ENCODE data around the gene UMODL1. TPM values are rescaled to one million over a fixed set of nuclear protein-coding genes. Genes with fewer than 3 reads are reported as not detected.

Gene UMODL1
- total RNA-seq, 1 experiment from 2014 or later: 0.18 TPM

DNA sequence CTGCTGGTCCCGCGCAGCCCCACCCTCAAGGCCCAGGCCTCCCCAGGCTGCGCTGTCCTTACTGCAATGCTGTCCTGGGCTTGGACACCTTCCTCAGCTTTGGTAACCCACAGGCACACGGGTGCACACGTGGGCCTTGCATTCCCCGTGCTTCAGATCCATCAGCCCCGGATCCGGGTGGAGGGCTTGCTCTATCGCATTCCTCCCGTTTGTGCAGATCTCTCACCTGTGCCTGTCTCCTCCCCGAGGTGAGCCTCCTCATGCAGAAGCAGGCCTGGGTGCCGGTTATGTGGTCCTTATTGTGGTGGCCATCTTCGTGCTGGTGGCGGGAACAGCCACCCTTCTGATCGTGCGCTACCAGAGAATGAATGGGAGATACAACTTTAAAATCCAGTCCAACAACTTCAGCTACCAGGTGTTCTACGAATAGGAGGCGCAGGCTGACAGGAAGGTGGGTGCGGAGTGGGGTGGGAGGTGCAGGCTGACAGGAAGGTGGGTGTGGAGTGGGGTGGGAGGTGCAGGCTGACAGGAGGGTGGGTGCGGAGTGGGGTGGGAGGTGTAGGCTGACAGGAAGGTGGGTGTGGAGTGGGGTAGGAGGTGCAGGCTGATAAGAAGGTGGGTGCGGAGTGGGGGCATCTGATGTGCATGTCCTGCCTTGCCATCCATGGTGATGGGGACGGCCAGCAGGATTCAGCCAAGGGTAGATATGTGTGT is 66.2 kb downstream of the UMODL1 start:
- H3K27ac ChIP-seq (ENCODE audit: low read length): no peak overlapping the region
- DNase-seq (ENCODE audit: low read depth, low spot score): no peak
- POLR2A ChIA-PET: no interaction called here
- H3K4me1 ChIP-seq (ENCODE audit: control insufficient read depth, insufficient read depth, low read length): no peaks in the 10 kb centered on the region
- TF ChIP-seq, protein P1, sequence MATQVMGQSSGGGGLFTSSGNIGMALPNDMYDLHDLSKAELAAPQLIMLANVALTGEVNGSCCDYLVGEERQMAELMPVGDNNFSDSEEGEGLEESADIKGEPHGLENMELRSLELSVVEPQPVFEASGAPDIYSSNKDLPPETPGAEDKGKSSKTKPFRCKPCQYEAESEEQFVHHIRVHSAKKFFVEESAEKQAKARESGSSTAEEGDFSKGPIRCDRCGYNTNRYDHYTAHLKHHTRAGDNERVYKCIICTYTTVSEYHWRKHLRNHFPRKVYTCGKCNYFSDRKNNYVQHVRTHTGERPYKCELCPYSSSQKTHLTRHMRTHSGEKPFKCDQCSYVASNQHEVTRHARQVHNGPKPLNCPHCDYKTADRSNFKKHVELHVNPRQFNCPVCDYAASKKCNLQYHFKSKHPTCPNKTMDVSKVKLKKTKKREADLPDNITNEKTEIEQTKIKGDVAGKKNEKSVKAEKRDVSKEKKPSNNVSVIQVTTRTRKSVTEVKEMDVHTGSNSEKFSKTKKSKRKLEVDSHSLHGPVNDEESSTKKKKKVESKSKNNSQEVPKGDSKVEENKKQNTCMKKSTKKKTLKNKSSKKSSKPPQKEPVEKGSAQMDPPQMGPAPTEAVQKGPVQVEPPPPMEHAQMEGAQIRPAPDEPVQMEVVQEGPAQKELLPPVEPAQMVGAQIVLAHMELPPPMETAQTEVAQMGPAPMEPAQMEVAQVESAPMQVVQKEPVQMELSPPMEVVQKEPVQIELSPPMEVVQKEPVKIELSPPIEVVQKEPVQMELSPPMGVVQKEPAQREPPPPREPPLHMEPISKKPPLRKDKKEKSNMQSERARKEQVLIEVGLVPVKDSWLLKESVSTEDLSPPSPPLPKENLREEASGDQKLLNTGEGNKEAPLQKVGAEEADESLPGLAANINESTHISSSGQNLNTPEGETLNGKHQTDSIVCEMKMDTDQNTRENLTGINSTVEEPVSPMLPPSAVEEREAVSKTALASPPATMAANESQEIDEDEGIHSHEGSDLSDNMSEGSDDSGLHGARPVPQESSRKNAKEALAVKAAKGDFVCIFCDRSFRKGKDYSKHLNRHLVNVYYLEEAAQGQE (IDR thresholded peaks at IDR 0.05; ENCODE audit: insufficient read depth in 1 of 2, low read depth in 2 of 2, low read length in 1 of 2): no peak
- no peak for TF ChIP-seq TCF7L2 (IDR thresholded peaks at IDR 0.05; ENCODE audit: low read depth, low read length)
- TF ChIP-seq POLR2AphosphoS5 (IDR thresholded peaks at IDR 0.05; ENCODE audit: low read depth, low read length): no peak
- TF ChIP-seq SIN3A (IDR thresholded peaks at IDR 0.05; ENCODE audit: borderline replicate concordance, insufficient read depth, low read depth, low read length): no peak
- TF ChIP-seq, protein P2, sequence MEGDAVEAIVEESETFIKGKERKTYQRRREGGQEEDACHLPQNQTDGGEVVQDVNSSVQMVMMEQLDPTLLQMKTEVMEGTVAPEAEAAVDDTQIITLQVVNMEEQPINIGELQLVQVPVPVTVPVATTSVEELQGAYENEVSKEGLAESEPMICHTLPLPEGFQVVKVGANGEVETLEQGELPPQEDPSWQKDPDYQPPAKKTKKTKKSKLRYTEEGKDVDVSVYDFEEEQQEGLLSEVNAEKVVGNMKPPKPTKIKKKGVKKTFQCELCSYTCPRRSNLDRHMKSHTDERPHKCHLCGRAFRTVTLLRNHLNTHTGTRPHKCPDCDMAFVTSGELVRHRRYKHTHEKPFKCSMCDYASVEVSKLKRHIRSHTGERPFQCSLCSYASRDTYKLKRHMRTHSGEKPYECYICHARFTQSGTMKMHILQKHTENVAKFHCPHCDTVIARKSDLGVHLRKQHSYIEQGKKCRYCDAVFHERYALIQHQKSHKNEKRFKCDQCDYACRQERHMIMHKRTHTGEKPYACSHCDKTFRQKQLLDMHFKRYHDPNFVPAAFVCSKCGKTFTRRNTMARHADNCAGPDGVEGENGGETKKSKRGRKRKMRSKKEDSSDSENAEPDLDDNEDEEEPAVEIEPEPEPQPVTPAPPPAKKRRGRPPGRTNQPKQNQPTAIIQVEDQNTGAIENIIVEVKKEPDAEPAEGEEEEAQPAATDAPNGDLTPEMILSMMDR (IDR thresholded peaks at IDR 0.05): no peak
- in situ Hi-C loops (cut with HindIII; ENCODE audit: low pct_unique_long_range_greater_than_20kb, low sequenced_read_pairs): no loop called here
- no peak overlapping the region for H3K4me3 ChIP-seq (ENCODE audit: low read depth in 2 of 2, low read length in 2 of 2)
- no peaks in the 10 kb centered on the region for H3K9me3 ChIP-seq (ENCODE audit: control insufficient read depth, insufficient read depth, low read depth, low read length)
- H3K36me3 ChIP-seq (ENCODE audit: control insufficient read depth, insufficient read depth, low read length): no peaks in the 10 kb centered on the region
- ATAC-seq: no peak
- no peaks in the 10 kb centered on the region for H3K27me3 ChIP-seq (ENCODE audit: control insufficient read depth, insufficient read depth, low read length)
- CTCF ChIA-PET: no interaction called here
- BruUV-seq (replicated peaks): no TSS peak
- intact Hi-C loops (cut with micrococcal nuclease; ENCODE audit: unreplicated experiment): no loop called here

DNA sequence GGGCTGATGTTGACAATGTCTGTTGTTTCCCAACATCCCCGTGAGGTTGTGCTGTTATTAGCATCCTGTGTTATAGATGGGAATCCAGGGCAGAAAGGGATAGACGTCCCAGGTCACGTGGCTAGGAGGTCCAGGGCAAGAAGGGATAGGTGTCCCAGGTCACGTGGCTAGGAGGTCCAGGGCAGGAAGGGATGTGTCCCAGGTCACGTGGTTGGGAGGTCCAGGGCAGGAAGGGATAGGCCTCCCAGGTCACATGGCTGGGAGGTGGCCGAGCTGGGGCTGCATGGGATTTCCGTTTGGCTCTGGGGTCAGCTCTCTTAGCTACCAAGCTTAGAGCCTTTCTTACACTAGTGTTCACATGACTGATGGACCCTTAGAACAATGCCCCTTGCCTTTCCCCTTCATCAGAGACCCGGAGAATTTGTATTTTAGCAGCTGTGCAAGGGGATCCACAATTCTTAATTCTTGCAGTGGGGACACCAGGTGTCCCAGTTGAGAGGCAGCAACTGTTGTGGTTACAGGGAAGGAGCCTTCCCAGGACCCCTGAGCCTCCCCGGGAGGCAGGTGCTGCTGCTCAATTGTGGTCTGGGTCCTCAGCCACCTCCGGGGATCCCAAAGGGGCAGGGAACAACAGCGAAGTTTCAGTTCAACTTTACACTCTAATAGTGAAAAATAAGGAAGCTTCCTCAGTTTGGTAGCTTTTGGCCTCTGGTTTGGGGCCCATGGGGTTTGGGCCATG is 69.2 kb downstream of the UMODL1 start:
- POLR2A ChIA-PET: no interaction called here
- Histone ChIP-seq H3K9me3 (ENCODE audit: control insufficient read depth, insufficient read depth, low read depth, low read length) (no peaks in the 10 kb centered on the region), H3K36me3 (ENCODE audit: control insufficient read depth, insufficient read depth, low read length) (no peaks in the 10 kb centered on the region), H3K27me3 (ENCODE audit: control insufficient read depth, insufficient read depth, low read length) (no peaks in the 10 kb centered on the region), H3K4me1 (ENCODE audit: control insufficient read depth, insufficient read depth, low read length) (no peaks in the 10 kb centered on the region; the same call in 1 of the 2 replicates), H3K27ac (ENCODE audit: low read length) (no peak overlapping the region), H3K4me3 (ENCODE audit: low read depth in 2 of 2, low read length in 2 of 2) (no peak overlapping the region)
- ATAC-seq: no peak
- TF ChIP-seq SIN3A (IDR thresholded peaks at IDR 0.05; ENCODE audit: borderline replicate concordance, insufficient read depth, low read depth, low read length) (no peak), TCF7L2 (IDR thresholded peaks at IDR 0.05; ENCODE audit: low read depth, low read length) (no peak), POLR2AphosphoS5 (IDR thresholded peaks at IDR 0.05; ENCODE audit: low read depth, low read length) (no peak)
- TF ChIP-seq, protein P1 (IDR thresholded peaks at IDR 0.05; ENCODE audit: insufficient read depth in 1 of 2, low read depth in 2 of 2, low read length in 1 of 2): no peak
- TF ChIP-seq, protein P2 (IDR thresholded peaks at IDR 0.05): no peak
- in situ Hi-C loops (cut with HindIII; ENCODE audit: low pct_unique_long_range_greater_than_20kb, low sequenced_read_pairs): no loop called here
- no TSS peak for BruUV-seq (replicated peaks)
- intact Hi-C loops (cut with micrococcal nuclease; ENCODE audit: unreplicated experiment): loop anchor here (5.0 to 10.0 kb wide), 3 partner anchors 114 to 307 kb away; no protein-coding TSS in a partner anchor
- no peak for DNase-seq (ENCODE audit: low read depth, low spot score)
- CTCF ChIA-PET: interaction anchor here (0.6 kb wide), 1 partner anchor 121 kb away, joined by 4 read pairs; no protein-coding TSS in a partner anchor
